Smooth muscle cell (in vitro differentiated cells): ENCODE results near the gene HDAC4. TPM values are rescaled to one million over a fixed set of nuclear protein-coding genes. Genes with fewer than 3 reads are reported as not detected.

ENCODE experiments used
- DNase-seq: peaks from one replicate; lab custom pipeline; 2025; ENCODE audit not compliant: unreplicated experiment; lab: John Stamatoyannopoulos, UW
- H2AFZ ChIP-seq: fragments of 200-600 bp; sonication (generic); 2 replicates; pipeline ENCODE4 v1.6.0; 2016; ENCODE audit warnings: antibody characterized with exemption, low read depth, mild to moderate bottlenecking
- H3F3A ChIP-seq: fragments of 200-600 bp; sonication (generic); 2 replicates; pipeline ENCODE4 v1.6.0; 2017; ENCODE audit warnings: antibody characterized with exemption, low read depth
- H3K27ac ChIP-seq: fragments of 200-600 bp; sonication (generic); 2 replicates; pipeline ENCODE4 v1.5.1; 2016; ENCODE audit warnings: low read depth, mild to moderate bottlenecking
- H3K27me3 ChIP-seq: fragments of 200-600 bp; sonication (generic); 2 replicates; pipeline ENCODE4 v1.6.1; 2016; ENCODE audit warnings: low read depth, mild to moderate bottlenecking
- H3K36me3 ChIP-seq: fragments of 200-600 bp; sonication (generic); 2 replicates; pipeline ENCODE4 v1.5.1; 2016; ENCODE audit warnings: low read depth
- H3K4me1 ChIP-seq: fragments of 200-600 bp; sonication (generic); 2 replicates; pipeline ENCODE4 v1.5.1; 2016; ENCODE audit warnings: low read depth
- H3K4me2 ChIP-seq: fragments of 200-600 bp; sonication (generic); 2 replicates; pipeline ENCODE4 v1.6.0; 2016; ENCODE audit warnings: mild to moderate bottlenecking
- H3K4me3 ChIP-seq: fragments of 200-600 bp; sonication (generic); 2 replicates; pipeline ENCODE4 v1.5.1; 2016; ENCODE audit warnings: mild to moderate bottlenecking
- H3K79me2 ChIP-seq: fragments of 200-600 bp; sonication (generic); 2 replicates; pipeline ENCODE4 v1.6.0; 2016; ENCODE audit warnings: low read depth, mild to moderate bottlenecking
- H3K9ac ChIP-seq: fragments of 200-600 bp; sonication (generic); 2 replicates; pipeline ENCODE4 v1.6.0; 2016; ENCODE audit warnings: low read depth
- H3K9me3 ChIP-seq: fragments of 200-600 bp; sonication (generic); replicated peaks from 2 replicates; pipeline ENCODE4 v1.5.1; 2016; ENCODE audit warnings: low read depth
- H4K20me1 ChIP-seq: fragments of 200-600 bp; sonication (generic); 2 replicates; pipeline ENCODE4 v1.6.0; 2016; ENCODE audit warnings: low read depth
- WGBS: methylation state at CpG from one replicate; pipeline ENCODE4 v1.1.7; 2016; ENCODE audit warnings: low lambda C conversion rate; 5-methylcytosine and 5-hydroxymethylcytosine counted together
- polyA plus RNA-seq: library from polyadenylated mRNA; unstranded; fragments of >200 nt; fragmentation: Nextera tagmentation; extraction: Ambion mirVana; gene quantifications from 2 replicates; pipeline ENCODE4 v1.2.1, GENCODE V29; 2016
- total RNA-seq: library from RNA; depleted of rRNA; stranded (reverse); fragments of >200 nt; gene quantifications from 2 replicates; pipeline ENCODE4 v1.2.3, GENCODE V29; 2014
- TF ChIP-seq, protein P1 (sequence below): fragments of 200-600 bp; sonication (generic); IDR thresholded peaks from 2 replicates; pipeline ENCODE4 v1.5.1; 2017; ENCODE audit warnings: borderline replicate concordance, mild to moderate bottlenecking, antibody characterized with exemption; ENCODE audit not compliant: insufficient read depth, poor library complexity, severe bottlenecking

HDAC4 gene
- total and polyA plus RNA-seq, 2 experiments from 2014 or later, result 6.2 to 35.7 TPM

- peaks cover 5% of the 10 kb centered on the region for H3K27me3 ChIP-seq
- no peak for DNase-seq
- H4K20me1 ChIP-seq, result no peaks in the 10 kb centered on the region
- H3K79me2 ChIP-seq, result no peaks in the 10 kb centered on the region
- no peak overlapping the region for H3K4me3 ChIP-seq
- no peak overlapping the region for H3K27ac ChIP-seq
- no peak overlapping the region for H2AFZ ChIP-seq
- TF ChIP-seq, protein P1, sequence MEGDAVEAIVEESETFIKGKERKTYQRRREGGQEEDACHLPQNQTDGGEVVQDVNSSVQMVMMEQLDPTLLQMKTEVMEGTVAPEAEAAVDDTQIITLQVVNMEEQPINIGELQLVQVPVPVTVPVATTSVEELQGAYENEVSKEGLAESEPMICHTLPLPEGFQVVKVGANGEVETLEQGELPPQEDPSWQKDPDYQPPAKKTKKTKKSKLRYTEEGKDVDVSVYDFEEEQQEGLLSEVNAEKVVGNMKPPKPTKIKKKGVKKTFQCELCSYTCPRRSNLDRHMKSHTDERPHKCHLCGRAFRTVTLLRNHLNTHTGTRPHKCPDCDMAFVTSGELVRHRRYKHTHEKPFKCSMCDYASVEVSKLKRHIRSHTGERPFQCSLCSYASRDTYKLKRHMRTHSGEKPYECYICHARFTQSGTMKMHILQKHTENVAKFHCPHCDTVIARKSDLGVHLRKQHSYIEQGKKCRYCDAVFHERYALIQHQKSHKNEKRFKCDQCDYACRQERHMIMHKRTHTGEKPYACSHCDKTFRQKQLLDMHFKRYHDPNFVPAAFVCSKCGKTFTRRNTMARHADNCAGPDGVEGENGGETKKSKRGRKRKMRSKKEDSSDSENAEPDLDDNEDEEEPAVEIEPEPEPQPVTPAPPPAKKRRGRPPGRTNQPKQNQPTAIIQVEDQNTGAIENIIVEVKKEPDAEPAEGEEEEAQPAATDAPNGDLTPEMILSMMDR, result no peak
- WGBS, result 89% methylated on average over 35 of the region's 35 CpGs
- H3F3A ChIP-seq, result no peaks in the 10 kb centered on the region
- H3K36me3 ChIP-seq, result no peaks in the 10 kb centered on the region
- no peaks in the 10 kb centered on the region for H3K4me1 ChIP-seq
- H3K4me2 ChIP-seq, result no peak overlapping the region
- H3K9ac ChIP-seq, result no peak overlapping the region
- no peaks in the 10 kb centered on the region for H3K9me3 ChIP-seq
Measured at GRCh38 chr2:239008677-239009588, 391.9 kb downstream of the HDAC4 start.

DNA sequence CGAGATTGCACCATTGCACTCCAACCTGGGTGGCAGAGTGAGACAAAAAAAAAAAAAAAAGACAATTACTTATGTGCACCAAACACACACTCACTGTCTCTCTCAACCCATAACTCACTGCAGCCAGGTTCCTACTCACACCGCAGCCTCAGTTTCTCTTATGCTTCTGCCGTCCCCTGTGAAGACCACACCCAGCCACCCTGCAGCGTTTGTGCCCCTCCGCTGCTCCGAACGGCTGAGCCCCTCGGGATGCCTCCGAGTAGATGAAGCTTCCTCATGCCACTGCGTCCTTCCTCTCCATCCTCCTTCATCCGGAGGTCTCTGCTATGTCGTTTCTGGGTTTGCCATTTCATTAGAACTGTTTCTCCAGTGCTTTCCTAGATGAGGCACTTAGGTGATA lies 392.8 kb downstream of the HDAC4 start:
- no peaks in the 10 kb centered on the region for H3K4me1 ChIP-seq
- H3K9me3 ChIP-seq, result no peaks in the 10 kb centered on the region
- H4K20me1 ChIP-seq, result no peaks in the 10 kb centered on the region
- H3K36me3 ChIP-seq, result no peaks in the 10 kb centered on the region
- no peak overlapping the region for H3K4me2 ChIP-seq
- TF ChIP-seq, protein P1, result no peak
- H3K27me3 ChIP-seq, result peaks cover 5% of the 10 kb centered on the region
- no peak overlapping the region for H3K27ac ChIP-seq
- no peak overlapping the region for H3K4me3 ChIP-seq
- no peaks in the 10 kb centered on the region for H3K79me2 ChIP-seq
- no peak overlapping the region for H2AFZ ChIP-seq
- no peaks in the 10 kb centered on the region for H3F3A ChIP-seq
- 95% methylated on average over 12 of the region's 12 CpGs for WGBS
- H3K9ac ChIP-seq, result no peak overlapping the region
- no peak for DNase-seq

DNA sequence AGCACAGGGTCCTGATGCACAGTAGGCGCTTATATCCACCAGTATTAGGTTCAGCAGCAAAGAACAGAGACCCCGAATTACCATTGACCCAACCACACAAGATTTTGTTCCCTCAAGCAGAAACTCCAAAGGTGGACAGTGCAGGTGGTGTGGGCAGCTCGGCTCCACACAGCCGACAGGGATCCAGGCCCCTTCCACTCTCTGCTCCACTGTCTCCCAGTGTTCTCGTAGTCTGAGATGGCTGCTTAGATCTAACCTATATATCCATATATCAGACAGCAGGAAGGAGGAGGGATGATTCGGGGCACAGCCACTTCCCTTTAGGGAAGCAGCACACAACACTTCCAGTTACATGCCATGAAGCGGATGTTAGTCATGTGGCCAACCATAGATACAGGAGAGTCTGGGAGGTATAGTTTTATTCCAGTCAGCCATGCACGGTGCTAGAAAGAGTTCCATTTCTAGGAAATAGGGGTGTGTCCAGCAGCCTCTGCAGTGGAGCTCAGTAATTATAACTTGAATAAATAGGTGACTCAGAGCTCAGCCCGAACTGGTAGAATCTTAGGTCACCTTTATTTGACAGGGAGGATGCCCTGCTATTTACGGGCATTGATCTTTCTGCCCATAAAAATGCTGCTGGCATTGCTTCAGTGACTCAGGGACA lies 394.1 kb downstream of the HDAC4 start:
- TF ChIP-seq, protein P1, result no peak
- Histone ChIP-seq H4K20me1 (no peaks in the 10 kb centered on the region), H3K27ac (no peak overlapping the region), H3K27me3 (peaks cover 5% of the 10 kb centered on the region), H3K4me3 (no peak overlapping the region), H3K4me2 (no peak overlapping the region), H3K4me1 (no peaks in the 10 kb centered on the region), H2AFZ (no peak overlapping the region), H3K36me3 (no peaks in the 10 kb centered on the region), H3K9me3 (no peaks in the 10 kb centered on the region), H3K79me2 (no peaks in the 10 kb centered on the region), H3K9ac (no peak overlapping the region), H3F3A (no peaks in the 10 kb centered on the region)
- no peak for DNase-seq
- 86% methylated on average over 10 of the region's 10 CpGs for WGBS
